GM21576 (cell line): Measurements from ENCODE around the gene MOGAT3.

ENCODE experiments used
- ATAC-seq: cut with Tn5 transposase; IDR thresholded peaks from one replicate; pipeline ENCODE4 v1.9.1; 2021; ENCODE audit warnings: mild to moderate bottlenecking, moderate library complexity; ENCODE audit not compliant: unreplicated experiment

The MOGAT3 gene

GRCh38 chr7:101173752-101174244, 27.0 kb downstream of the MOGAT3 start:
- no peak for ATAC-seq

- no peak for ATAC-seq
Observed at GRCh38 chr7:101172854-101173751, 27.7 kb downstream of the MOGAT3 start.

GRCh38 chr7:101172005-101172853, 28.6 kb downstream of the MOGAT3 start:
- ATAC-seq, result no peak

- no peak for ATAC-seq
Observed at GRCh38 chr7:101171442-101171837, 29.4 kb downstream of the MOGAT3 start.

- ATAC-seq, result no peak
Observed at GRCh38 chr7:101170617-101171441, 30.0 kb downstream of the MOGAT3 start.

- ATAC-seq, result no peak
Observed at GRCh38 chr7:101169838-101170551, 30.8 kb downstream of the MOGAT3 start.

- no peak for ATAC-seq
Observed at GRCh38 chr7:101169110-101169837, 31.6 kb downstream of the MOGAT3 start.

- no peak for ATAC-seq
Observed at GRCh38 chr7:101168412-101169049, 32.3 kb downstream of the MOGAT3 start.

- ATAC-seq, result no peak
Observed at GRCh38 chr7:101167645-101168411, 33.0 kb downstream of the MOGAT3 start.

- no peak for ATAC-seq
Observed at GRCh38 chr7:101166909-101167644, 33.8 kb downstream of the MOGAT3 start.

- no peak for ATAC-seq
Observed at GRCh38 chr7:101166648-101166908, 34.3 kb downstream of the MOGAT3 start.

- ATAC-seq, result no peak
Observed at GRCh38 chr7:101165958-101166647, 34.7 kb downstream of the MOGAT3 start.

- peak; percentile 71 for ATAC-seq
Observed at GRCh38 chr7:101165075-101165957, 35.5 kb downstream of the MOGAT3 start, which contains the start of gene VGF. TSS of gene VGF (minus strand) at chr7:101165569. CDS start at chr7:101164843, 726 bp downstream.

GRCh38 chr7:101164071-101164840, 36.6 kb downstream of the MOGAT3 start:
- ATAC-seq, result no peak
